Loucy (cell line): ENCODE measurements around the gene OR10AD1.

Experiments
- EZH2phosphoT487 ChIP-seq: fragments of 200-600 bp; IDR thresholded peaks from 2 replicates; pipeline ENCODE4 v1.6.1; 2018; ENCODE audit warnings: antibody characterized with exemption, mild to moderate bottlenecking, moderate library complexity, borderline replicate concordance
- TF ChIP-seq, protein P1 (sequence below): fragments of 200-600 bp; sonication (generic); conservative IDR thresholded peaks from 2 replicates; pipeline ENCODE4 v1.5.1; 2014; ENCODE audit warnings: mild to moderate bottlenecking, antibody characterized with exemption, low read length

DNA sequence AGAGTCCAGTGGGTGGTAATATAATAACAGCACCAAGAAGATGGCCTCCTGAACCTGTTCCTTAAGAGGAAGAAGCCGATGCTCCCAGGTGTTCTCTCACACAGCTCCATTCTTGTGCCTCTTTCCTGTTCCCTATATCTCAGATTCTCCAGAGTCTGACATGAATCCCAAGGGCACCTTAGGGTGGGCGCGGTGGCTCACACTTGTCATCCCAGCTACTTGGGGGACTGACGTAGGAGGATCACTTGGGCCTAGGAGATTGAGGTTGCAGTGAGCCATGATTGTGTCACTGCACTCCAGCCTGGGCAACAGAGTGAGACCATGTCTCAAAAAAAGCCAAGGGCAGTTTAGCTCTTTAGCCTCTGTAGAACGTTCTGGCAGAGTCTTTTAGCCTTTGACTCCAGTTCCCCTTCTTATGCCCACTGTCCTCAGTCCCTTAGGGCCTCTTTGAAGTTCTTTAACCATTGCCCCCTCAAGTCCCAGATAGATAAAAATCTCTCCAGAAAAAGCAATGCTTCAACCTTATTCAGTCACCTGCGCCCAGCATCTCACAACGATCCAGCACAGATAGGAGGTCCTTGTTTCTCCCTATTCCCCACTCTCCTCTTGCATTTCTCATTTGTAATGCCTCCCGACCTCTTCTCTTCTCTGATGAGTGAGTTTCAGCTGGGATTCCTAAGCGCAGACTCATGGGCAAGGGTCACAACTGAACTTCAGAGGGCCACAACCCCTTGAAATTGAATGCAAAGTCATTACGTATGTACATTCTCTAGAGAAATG lies 15.0 kb downstream of the OR10AD1 start:
- TF ChIP-seq, protein P1, sequence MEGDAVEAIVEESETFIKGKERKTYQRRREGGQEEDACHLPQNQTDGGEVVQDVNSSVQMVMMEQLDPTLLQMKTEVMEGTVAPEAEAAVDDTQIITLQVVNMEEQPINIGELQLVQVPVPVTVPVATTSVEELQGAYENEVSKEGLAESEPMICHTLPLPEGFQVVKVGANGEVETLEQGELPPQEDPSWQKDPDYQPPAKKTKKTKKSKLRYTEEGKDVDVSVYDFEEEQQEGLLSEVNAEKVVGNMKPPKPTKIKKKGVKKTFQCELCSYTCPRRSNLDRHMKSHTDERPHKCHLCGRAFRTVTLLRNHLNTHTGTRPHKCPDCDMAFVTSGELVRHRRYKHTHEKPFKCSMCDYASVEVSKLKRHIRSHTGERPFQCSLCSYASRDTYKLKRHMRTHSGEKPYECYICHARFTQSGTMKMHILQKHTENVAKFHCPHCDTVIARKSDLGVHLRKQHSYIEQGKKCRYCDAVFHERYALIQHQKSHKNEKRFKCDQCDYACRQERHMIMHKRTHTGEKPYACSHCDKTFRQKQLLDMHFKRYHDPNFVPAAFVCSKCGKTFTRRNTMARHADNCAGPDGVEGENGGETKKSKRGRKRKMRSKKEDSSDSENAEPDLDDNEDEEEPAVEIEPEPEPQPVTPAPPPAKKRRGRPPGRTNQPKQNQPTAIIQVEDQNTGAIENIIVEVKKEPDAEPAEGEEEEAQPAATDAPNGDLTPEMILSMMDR = no peak
- TF ChIP-seq EZH2phosphoT487 = no peak
